ENCODE results near the gene EYA2.

EYA2 gene

GRCh38 chr20:47073766-47074475, 179.3 kb downstream of the EYA2 start:
- DNase-seq: no peak

DNA sequence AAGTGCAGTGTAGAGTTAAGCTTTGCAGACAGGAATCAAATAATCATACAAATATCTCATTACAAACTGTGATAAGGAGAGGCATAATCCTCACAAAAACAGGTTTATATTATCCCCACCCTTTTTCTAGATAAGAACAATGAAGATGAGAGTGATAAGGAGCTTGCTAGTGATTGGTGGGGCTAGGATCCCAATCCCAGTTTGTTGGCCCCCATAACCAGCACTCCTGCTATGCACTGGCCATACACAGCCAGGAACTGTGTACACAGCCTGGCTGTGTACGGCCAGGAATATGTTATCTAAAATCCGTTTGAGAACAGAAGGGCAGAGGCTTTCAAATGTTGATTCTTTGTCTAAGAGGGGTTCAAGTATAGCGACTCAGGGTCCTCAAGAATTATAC, 180.6 kb downstream of the EYA2 start:
- no peak for DNase-seq

DNA sequence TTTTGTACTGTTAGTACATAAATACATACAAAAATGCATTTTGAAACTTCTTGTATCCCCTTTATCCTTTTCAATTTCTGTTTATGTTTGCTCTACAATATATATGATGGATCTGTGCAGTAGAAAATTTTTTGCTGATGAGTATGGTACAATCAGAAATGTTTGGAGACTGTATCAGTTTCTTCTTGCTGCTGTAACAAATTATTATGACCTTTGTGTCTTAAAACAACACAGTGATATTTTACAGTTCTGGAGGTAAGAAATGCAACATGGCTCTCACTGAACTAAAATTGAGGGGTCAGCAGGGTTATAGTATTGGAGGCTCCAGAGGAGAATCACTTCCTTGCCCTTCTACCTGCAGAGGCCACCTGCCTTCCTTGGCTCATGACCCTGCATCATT, 184.4 kb downstream of the EYA2 start:
- no peak for DNase-seq

DNA sequence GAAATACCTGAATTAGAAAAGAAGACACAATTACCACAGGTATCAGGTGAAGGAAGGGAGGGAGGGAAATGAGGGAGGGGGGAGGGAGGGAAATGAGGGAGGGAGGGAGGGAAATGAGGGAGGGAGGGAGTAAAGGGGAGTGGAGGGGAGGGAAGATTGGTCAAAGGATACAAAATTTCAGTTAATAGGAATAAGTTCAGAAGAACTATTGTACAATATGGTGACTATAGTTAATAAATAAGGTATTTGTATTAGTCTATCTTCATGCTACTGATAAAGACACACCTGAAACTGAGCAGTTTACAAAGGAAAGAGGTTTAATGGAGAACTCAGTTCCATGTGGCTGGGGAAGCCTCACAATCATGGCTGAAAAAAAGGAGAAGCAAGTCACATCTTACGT, 185.7 kb downstream of the EYA2 start:
- no peak for DNase-seq

DNA sequence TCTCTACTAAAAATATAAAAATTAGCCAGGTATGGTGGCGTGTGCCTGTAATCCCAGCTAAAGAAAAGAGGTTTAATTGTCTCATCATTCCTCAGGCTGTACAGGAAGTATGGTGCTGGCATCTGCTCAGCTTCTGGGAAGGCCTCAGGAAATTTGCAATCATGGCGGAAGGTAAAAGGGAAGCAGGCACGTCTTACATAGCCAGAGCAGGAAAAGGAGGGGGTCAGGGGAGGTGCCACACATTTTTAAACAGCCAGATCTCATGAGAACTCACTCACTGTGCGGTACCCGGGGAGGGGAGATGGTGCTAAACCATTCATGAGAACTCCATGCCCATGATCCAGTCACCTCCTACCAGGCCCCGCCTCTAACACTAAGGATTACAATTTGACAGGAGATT, 191.7 kb downstream of the EYA2 start:
- DNase-seq: no peak

GRCh38 chr20:47088335-47088734, 193.7 kb downstream of the EYA2 start:
- DNase-seq: no peak

- no peak for DNase-seq
These were observed 194.5 kb downstream of the EYA2 start for GRCh38 chr20:47089151-47089550.

DNA sequence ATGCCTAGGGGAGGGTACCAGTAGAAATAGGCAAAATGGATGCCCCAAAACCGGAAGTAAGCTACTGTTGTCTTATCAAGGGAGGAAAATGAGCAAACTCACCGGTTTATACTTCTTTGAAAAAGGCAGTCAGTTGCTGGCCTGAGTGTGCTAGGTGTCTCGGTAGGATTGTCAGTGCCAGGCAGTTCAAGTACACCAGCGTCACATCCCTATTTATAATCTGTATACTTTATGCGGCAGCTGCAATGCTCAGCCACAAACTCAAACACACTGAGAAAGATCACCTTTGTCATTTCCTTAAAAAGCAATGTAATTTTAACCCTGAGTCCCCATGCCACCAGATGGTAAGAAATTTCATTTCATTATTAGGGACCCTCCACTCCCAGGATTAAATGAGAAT, 196.2 kb downstream of the EYA2 start:
- DNase-seq: no peak

- no peak for DNase-seq
These were observed 198.8 kb downstream of the EYA2 start for GRCh38 chr20:47093320-47093966.

DNA sequence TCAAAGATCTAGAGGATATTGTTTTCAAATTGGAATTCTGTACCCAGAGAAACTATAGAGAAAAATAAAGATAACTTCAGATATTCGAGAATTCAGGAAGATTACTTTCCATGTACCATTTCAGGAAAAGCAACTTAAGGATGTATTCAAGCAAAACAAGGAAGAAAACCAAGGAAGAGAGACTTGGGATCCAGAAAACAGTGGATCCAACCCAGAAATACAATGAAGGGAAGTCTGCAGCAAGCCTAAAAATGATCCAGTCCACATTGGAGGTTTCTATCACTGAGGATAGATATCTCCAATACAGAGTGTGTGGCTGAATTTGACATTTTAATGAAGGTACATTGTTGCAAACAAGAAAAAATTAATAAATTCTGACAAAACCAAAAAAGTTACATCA, 201.0 kb downstream of the EYA2 start:
- DNase-seq: no peak

DNA sequence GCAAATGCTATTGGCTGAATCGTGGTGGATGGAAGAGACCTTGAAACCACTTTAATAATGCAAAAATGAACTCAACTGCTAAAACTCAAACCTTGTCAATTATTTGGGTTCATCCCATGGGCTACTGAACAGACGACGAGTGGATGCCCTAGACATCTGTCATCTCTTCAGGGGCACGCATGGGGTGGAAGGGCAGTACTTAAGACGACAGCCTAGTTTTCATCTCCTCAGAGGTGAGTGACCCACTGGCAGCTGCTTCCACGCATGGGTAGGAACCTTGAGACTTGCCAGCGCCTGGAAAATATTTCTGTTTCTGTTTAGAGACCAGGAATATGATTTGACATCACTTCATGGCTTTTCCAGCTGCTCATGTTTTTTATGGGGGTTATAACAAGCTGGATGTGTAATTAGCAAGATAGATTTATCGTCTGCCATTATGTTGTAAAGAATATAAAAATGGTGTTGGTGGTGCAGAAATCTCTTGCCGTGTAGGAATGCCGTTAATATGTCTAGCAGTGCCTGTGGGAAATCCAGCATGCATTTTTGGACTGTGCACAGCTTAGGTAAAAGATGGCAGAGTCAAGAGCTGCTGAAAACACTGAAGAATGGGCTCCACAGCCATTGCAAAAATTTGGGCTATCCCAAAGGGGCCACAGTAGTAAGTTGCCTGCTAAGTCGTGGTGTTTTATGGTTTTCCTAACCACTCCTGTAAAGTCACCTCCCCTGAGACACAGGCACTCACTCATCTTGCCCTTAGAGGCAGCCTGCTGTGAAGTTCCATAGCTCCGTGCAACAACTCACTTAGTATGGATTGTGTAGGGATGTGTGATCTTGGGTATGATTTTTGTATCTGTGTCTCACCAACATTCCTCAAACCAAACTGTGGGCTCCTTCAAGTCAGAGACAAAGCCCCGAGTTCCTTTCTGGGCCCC, 203.3 kb downstream of the EYA2 start:
- DNase-seq: no peak

- DNase-seq: no peak
These were observed 204.4 kb downstream of the EYA2 start for GRCh38 chr20:47099093-47099492.

DNA sequence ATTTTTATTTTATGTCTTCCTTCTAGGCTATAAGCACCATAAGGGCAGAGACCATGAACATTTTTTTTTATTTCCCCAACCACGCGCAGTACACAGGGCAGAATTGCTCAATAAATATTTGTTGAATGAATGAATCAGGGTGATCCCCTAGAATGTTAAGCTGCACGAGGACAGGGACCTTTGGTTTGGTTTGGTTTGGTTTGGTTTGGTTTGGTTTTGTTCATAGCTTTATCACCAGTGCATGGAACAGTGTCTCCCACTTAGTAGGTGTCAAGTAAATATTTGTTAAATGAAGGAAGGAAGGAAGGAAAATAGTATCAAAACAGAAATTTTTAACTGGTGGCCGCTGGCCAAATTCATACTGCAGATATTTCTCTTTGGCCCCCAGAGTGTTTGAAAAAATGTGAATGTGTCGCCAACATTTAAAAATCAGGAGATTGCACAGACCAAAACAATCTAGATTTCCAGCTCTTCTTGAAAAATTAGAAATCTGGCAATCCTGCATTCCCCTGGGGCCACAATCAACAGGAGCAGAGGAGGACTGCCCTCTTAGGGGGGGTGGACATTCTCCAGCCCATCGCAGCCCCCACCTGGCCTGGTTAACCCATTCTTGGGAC, 205.3 kb downstream of the EYA2 start:
- peak; percentile 58 for DNase-seq

GRCh38 chr20:47102629-47103028, 208.0 kb downstream of the EYA2 start:
- no peak for DNase-seq

GRCh38 chr20:47106786-47107185, 212.1 kb downstream of the EYA2 start:
- no peak for DNase-seq

DNA sequence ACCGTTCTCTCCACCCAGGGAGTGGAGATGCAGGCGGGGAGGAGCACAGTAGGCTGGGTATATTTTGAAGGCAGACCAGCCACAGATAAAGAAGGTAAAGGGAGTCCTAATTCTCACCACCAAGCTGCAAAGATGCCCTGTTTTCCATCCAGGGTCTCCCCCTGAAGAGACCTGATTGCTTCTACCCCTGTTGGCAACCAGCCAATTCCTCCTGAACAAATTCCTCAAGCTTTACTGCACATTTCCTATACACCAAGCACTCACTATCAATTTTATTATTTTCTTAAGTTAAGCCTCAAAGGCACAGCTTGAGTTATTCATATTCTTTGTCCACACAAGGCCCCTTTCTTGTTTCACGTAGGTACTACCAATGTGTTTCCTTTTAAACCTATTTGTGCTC, 214.4 kb downstream of the EYA2 start:
- no peak for DNase-seq

GRCh38 chr20:47110819-47111218, 216.2 kb downstream of the EYA2 start:
- DNase-seq: no peak

DNA sequence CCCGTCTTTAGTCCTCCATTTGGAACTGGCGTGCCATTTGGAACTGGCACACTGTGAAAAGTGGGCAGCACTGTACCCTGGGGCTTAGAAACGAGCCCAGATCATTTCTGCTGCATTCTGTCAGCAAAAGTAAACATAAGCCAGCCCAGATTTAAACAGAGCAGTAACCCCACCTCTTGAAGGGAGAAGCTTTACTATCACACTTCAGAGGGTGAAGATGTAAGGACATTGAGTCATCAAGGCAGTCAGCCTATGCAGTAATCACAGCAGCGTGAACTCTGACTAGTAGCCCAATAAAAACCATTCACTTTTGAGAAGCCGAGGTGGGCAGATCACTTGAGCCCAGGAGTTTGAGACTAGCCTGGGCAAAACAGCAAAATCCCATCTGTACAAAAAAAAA, 216.9 kb downstream of the EYA2 start:
- no peak for DNase-seq

- DNase-seq: peak; percentile 13
These were observed 218.9 kb downstream of the EYA2 start for GRCh38 chr20:47113362-47114109.

GRCh38 chr20:47115694-47116093, 221.1 kb downstream of the EYA2 start:
- DNase-seq: no peak

- no peak for DNase-seq
These were observed 222.7 kb downstream of the EYA2 start for GRCh38 chr20:47117371-47117770.

DNA sequence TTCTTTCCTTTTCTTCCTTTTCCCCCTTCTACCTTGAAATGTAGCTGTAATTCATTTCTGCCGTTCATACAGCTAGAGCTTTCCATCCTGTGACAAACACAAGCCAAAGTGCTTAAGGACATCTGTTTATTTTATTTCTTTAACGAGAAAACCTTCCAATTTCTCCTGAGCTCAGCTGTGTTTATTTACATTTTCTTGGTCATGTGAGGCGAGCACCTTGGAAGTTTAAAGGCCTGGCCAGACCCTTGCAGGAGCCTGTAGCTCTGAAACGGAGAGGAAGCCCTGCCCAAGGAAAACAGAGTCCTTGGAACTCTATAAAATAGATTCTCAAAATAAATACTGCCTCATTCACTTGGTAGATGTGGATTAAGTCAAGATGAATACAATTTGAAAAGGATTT, 223.1 kb downstream of the EYA2 start:
- no peak for DNase-seq

- DNase-seq: no peak
These were observed 223.6 kb downstream of the EYA2 start for GRCh38 chr20:47118206-47118605.

Data from HCEC 1CT (cell line).